HepG2 (cell line): Measurements from ENCODE around the gene CSTPP1. TPM values are rescaled to one million over a fixed set of nuclear protein-coding genes. Genes with fewer than 3 reads are reported as not detected.

Experiments
- BCL3 ChIP-seq: sonication (generic); formaldehyde crosslinking; IDR thresholded peaks from 2 replicates; pipeline ENCODE4 v1.5.1; 2020; ENCODE audit warnings: mild to moderate bottlenecking, missing genetic modification reagents, moderate library complexity
- CTCF ChIP-seq: sonication (generic); formaldehyde crosslinking; IDR thresholded peaks from 2 replicates; pipeline ENCODE4 v1.5.0; 2020; ENCODE audit warnings: mild to moderate bottlenecking, missing genetic modification reagents, moderate library complexity
- E2F5 ChIP-seq: sonication (generic); formaldehyde crosslinking; conservative IDR thresholded peaks from 2 replicates; pipeline ENCODE4 v1.4.0; 2020; ENCODE audit warnings: missing genetic modification reagents
- FOSL2 ChIP-seq: sonication (generic); formaldehyde crosslinking; IDR thresholded peaks from 2 replicates; pipeline ENCODE4 v1.4.0; 2020; ENCODE audit warnings: missing genetic modification reagents
- FOXP4 ChIP-seq: sonication (generic); formaldehyde crosslinking; IDR thresholded peaks from 2 replicates; pipeline ENCODE4 v1.4.0; 2020; ENCODE audit warnings: missing genetic modification reagents
- HMGXB4 ChIP-seq, 2 experiments: sonication (generic) in 1 of 2; formaldehyde crosslinking in 1 of 2; IDR thresholded peaks; 2 replicates each; pipeline versions ENCODE4 v1.4.0 to v1.6.1; 2018 to 2020; ENCODE audit warnings: missing genetic modification reagents in 2 of 2, borderline replicate concordance in 1 of 2, low read depth in 1 of 2, mild to moderate bottlenecking in 1 of 2, missing biosample characterization in 1 of 2
- HNF4A ChIP-seq: sonication (generic); formaldehyde crosslinking; IDR thresholded peaks from 2 replicates; pipeline ENCODE4 v1.4.0; 2020; ENCODE audit warnings: missing genetic modification reagents
- KDM4B ChIP-seq: sonication (generic); formaldehyde crosslinking; IDR thresholded peaks from 2 replicates; pipeline ENCODE4 v1.4.0; 2020; ENCODE audit warnings: missing genetic modification reagents
- MTF2 ChIP-seq: sonication (generic); formaldehyde crosslinking; IDR thresholded peaks from 2 replicates; pipeline ENCODE4 v1.5.0; 2020; ENCODE audit warnings: missing genetic modification reagents, borderline replicate concordance
- NCOA2 ChIP-seq: sonication (generic); formaldehyde crosslinking; IDR thresholded peaks from 2 replicates; pipeline ENCODE4 v1.8.0; 2022; ENCODE audit warnings: inconsistent platforms
- NR2C2 ChIP-seq: sonication (generic); formaldehyde crosslinking; IDR thresholded peaks from 2 replicates; pipeline ENCODE4 v1.4.0; 2020; ENCODE audit warnings: missing genetic modification reagents, mild to moderate bottlenecking, moderate library complexity, borderline replicate concordance
- PLRG1 ChIP-seq: fragments of 450-650 bp; conservative IDR thresholded peaks from 2 replicates; pipeline ENCODE4 v1.6.1; 2016
- RAD21 ChIP-seq: fragments of 450-650 bp; formaldehyde crosslinking; IDR thresholded peaks from 2 replicates; pipeline ENCODE4 v1.5.0; 2020; ENCODE audit warnings: mild to moderate bottlenecking
- SPEN ChIP-seq: sonication (generic); formaldehyde crosslinking; IDR thresholded peaks from 2 replicates; pipeline ENCODE4 v1.5.1; 2020; ENCODE audit warnings: low read depth, mild to moderate bottlenecking, missing genetic modification reagents
- SYNCRIP ChIP-seq: fragments of 200-400 bp; formaldehyde crosslinking; IDR thresholded peaks from 2 replicates; pipeline ENCODE4 v1.6.1; 2018; ENCODE audit warnings: mild to moderate bottlenecking, low read depth, low read length; ENCODE audit not compliant: insufficient read depth
- TEAD3 ChIP-seq: optimal IDR thresholded peaks from 2 replicates; pipeline ENCODE3; 2016; ENCODE audit warnings: borderline replicate concordance
- ZNF652 ChIP-seq: IDR thresholded peaks from 2 replicates; pipeline ENCODE4 v1.6.1; 2016; ENCODE audit warnings: low read depth, borderline replicate concordance
- polyA plus RNA-seq, 8 experiments: library from polyadenylated mRNA; depleted of rRNA in 3 of 8; stranded (reverse) in 7 of 8; unstranded in 1 of 8; fragments of >200 nt; fragmentation: Illumina TruSeq in 4 of 8; extraction: Trizol in 4 of 8; gene quantifications; 2 replicates each; pipeline versions ENCODE4 v1.2.1 to v1.2.3, GENCODE V29; 2011 to 2016; ENCODE audit warnings: low read depth in 4 of 8, missing spikeins in 1 of 8, mixed read lengths in 1 of 8; ENCODE audit not compliant: insufficient read depth in 1 of 8
- total RNA-seq, 5 experiments: library from RNA; depleted of rRNA; stranded (reverse); fragments of >200 nt; fragmentation: Illumina TruSeq; extraction: Trizol; gene quantifications; 2 replicates each; pipeline ENCODE4 v1.2.3, GENCODE V29; 2016; ENCODE audit warnings: low read depth in 1 of 5
- TF ChIP-seq, protein P1 (sequence below): sonication (generic); formaldehyde crosslinking; IDR thresholded peaks from 2 replicates; pipeline ENCODE4 v1.4.0; 2020; ENCODE audit warnings: mild to moderate bottlenecking, missing genetic modification reagents
- TF ChIP-seq, protein P2 (sequence below): sonication (generic); formaldehyde crosslinking; IDR thresholded peaks from 2 replicates; pipeline ENCODE4 v1.8.0; 2022; ENCODE audit warnings: mild to moderate bottlenecking, missing genetic modification reagents, moderate library complexity

Gene CSTPP1
- total and polyA plus RNA-seq, 2 of the 13 experiments (the other 11 are each of a cell fraction or from before 2014, with no cell fraction given): 12.3 to 14.6 TPM

DNA sequence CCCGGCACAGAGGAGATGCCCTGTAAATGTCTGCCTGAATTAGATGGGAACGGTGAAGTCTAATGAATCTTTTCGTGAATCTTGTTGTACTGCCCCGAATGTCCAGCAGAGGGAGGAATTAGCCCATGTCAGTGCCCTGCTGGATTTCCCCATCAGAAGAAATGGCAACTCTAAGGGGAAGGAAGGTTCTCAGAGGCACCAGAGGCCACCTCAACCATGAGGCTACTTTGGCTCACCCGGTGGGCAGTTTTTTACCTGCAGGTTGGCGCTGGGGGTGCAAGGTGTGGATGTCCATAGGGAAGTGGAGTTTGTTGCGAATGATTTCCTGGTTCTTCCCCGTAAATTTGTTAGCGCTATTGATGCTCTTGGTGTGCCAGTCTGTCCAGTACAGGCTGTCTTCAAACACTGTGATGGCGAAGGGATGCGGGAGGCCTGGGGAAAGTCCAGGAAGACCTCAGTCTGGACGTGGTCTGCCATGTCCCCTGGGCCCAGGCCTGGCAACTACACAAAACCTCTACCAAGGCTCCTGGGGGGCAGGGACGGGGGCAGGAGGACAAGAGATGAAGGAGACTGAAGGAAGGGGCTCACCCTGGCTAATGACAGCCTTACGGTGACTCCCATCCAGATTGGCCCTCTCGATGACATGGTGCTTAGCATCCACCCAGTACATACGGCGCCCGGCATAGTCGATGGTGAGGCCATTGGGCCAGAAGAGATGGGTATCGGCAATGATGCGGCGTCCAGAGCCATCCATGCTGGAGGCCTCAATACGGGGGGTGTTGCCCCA is 46.7 kb upstream of the CSTPP1 start (continued):
- TF ChIP-seq, protein P1, sequence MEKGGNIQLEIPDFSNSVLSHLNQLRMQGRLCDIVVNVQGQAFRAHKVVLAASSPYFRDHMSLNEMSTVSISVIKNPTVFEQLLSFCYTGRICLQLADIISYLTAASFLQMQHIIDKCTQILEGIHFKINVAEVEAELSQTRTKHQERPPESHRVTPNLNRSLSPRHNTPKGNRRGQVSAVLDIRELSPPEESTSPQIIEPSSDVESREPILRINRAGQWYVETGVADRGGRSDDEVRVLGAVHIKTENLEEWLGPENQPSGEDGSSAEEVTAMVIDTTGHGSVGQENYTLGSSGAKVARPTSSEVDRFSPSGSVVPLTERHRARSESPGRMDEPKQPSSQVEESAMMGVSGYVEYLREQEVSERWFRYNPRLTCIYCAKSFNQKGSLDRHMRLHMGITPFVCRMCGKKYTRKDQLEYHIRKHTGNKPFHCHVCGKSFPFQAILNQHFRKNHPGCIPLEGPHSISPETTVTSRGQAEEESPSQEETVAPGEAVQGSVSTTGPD: no peak
- TF ChIP-seq NR2C2 (CRISPR knock-in tag) (no peak), PLRG1 (no peak), NCOA2 (CRISPR knock-in tag) (no peak), RAD21 (peak; percentile 81), ZNF652 (CRISPR knock-in tag) (no peak), E2F5 (CRISPR knock-in tag) (no peak), FOSL2 (CRISPR knock-in tag) (0 out of 2 replicates have a peak, but pooled peaks have one; percentile 9), FOXP4 (CRISPR knock-in tag) (no peak), MTF2 (CRISPR knock-in tag) (no peak), SYNCRIP (no peak), HNF4A (CRISPR knock-in tag) (no peak), KDM4B (no peak), SPEN (no peak), TEAD3 (peak; percentile 11), HMGXB4 (CRISPR knock-in tag; IDR thresholded peaks at IDR 0.05; ENCODE audit: borderline replicate concordance in 1 of 2, low read depth in 1 of 2) (0 out of 4 replicates have a peak, but pooled peaks of 1 of the 2 experiments have one; percentile 22), BCL3 (CRISPR knock-in tag) (no peak), CTCF (CRISPR knock-in tag) (peak; percentile 86)
- TF ChIP-seq, protein P2, sequence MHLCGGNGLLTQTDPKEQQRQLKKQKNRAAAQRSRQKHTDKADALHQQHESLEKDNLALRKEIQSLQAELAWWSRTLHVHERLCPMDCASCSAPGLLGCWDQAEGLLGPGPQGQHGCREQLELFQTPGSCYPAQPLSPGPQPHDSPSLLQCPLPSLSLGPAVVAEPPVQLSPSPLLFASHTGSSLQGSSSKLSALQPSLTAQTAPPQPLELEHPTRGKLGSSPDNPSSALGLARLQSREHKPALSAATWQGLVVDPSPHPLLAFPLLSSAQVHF (CRISPR knock-in tag): no peak
